Measurements from ENCODE around the gene PKM.

The PKM gene

GRCh38 chr15:72155003-72155621 is 75.9 kb downstream of the PKM start:
- peak; percentile 23 for DNase-seq

DNA sequence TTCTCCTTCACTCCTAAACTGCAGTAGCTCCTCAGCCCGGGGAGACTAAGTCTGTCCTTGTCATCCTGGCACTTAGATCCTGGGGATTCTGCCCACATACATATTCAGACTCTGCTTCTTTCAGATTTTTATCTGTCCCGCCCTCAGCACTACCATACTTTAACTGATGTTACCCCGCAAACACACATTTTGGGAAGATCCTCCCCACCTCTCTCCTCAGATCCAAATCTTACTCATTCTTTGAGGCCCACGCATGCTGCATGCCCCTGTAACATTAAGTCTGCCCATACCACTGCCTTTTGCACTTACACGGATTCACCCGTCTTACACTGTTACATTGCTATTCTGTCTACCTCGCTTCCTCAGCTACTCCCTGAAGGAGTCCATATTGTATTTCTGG is 76.7 kb downstream of the PKM start:
- no peak for DNase-seq

DNA sequence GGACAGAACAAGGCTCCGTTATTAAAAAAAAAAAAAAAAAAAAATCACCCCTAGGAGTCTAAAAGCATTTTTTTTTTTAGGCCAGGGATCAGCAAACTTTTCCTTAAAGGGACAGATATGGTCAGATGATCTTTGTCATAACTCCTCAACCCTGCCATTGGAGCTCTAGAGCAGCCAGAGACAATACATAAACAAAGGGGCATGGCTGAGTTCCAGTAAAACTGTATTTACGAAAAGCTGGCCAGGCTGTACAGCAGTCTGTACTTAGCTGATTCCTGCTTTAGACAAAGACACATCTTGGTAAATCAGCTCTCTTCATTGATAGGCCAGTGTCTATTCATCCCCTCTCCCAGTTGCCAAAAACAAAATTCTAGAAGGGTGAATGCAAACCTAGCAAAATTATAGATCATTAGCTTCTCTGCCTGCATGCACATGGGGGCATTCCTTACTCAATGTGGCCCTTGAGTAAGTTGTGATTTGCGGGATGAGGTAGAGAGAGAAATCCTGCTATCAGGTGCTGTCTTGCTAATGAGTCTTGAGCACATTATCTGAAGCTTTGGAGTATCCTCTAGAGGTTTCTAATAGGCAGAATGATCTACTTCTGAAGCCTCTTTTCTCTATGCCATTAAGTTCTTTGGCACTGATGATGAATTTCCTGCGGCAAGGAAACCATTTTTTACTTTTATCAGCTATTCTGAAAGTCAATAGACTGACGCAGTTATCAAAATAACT is 77.6 kb downstream of the PKM start:
- DNase-seq, result no peak

Data from NCI-H774 (cell line).